ENCODE measurements around the gene MYLIP. TPM values are rescaled to one million over a fixed set of nuclear protein-coding genes. Genes with fewer than 3 reads are reported as not detected.
"Not testable (repeated sequence)": the region's sequence is repeated elsewhere in the genome, so short reads cannot be mapped to it uniquely, and the experiment has no call there.

Gene MYLIP
- total and polyA plus RNA-seq, 2 of the 13 experiments (the other 11 are each of a cell fraction or from before 2014, with no cell fraction given) = 3.4 to 10.8 TPM

GRCh38 chr6:16174416-16175078 is 45.7 kb downstream of the MYLIP start:
- no peak overlapping the region for H2AFZ ChIP-seq (ENCODE audit: low read length)
- BruUV-seq (replicated peaks) = no TSS peak
- H3K4me2 ChIP-seq (ENCODE audit: low read depth, low read length) = no peak overlapping the region
- H3K27me3 ChIP-seq (ENCODE audit: control insufficient read depth in 1 of 2, insufficient read depth in 2 of 2, low read length in 2 of 2) = peaks cover 0 to 3% of the 10 kb centered on the region in 2 experiments; a peak in 1 of 5 replicates
- ChIA-PET CTCF (ENCODE audit: low intra/inter-chr PET ratio, low total read pairs) (no interaction called here), POLR2A (no interaction called here)
- H3K79me2 ChIP-seq (ENCODE audit: insufficient read depth, low read length) = no peaks in the 10 kb centered on the region
- H3K27ac ChIP-seq (ENCODE audit: extremely low read length, insufficient read depth, low read length) = no peak overlapping the region
- H3K9ac ChIP-seq (ENCODE audit: insufficient read depth, low read depth, low read length) = no peak overlapping the region
- no peak for TF ChIP-seq ZNF670 (CRISPR knock-in tag; IDR thresholded peaks at IDR 0.05; ENCODE audit: borderline replicate concordance)
- TF ChIP-seq HNRNPK (IDR thresholded peaks at IDR 0.05; ENCODE audit: low read depth, low read length, poor library complexity, severe bottlenecking) = peak; percentile 21
- no peak for TF ChIP-seq ZNF639 (CRISPR knock-in tag; conservative IDR thresholded peaks at IDR 0.05)
- H3K9me3 ChIP-seq (ENCODE audit: low read length) = no peaks in the 10 kb centered on the region
- in situ Hi-C loops (cut with HindIII; ENCODE audit: extremely low pct_ligation_motif_present, low pct_unique_long_range_greater_than_20kb) (no loop called here), intact Hi-C loops (cut with micrococcal nuclease; ENCODE audit: unreplicated experiment) (no loop called here)
- 23% methylated on average over 8 of the region's 8 CpGs for whole genome bisulfite sequencing (ENCODE audit: low lambda C conversion rate)
- FAIRE-seq = no peak
- H3K4me3 ChIP-seq (replicated peaks in 1 of 3; ENCODE audit: insufficient read depth in 1 of 3, low read depth in 2 of 3, low read length in 3 of 3) = no peak overlapping the region
- no peaks in the 10 kb centered on the region for H3K36me3 ChIP-seq (replicated peaks in 1 of 2; ENCODE audit: control insufficient read depth in 1 of 2, insufficient read depth in 2 of 2, low read length in 2 of 2)
- ATAC-seq = no peak; the same call in 2 of the 3 replicates
- H3K4me1 ChIP-seq (ENCODE audit: insufficient read depth, low read length) = peaks cover 6% of the 10 kb centered on the region; the same call in 1 of the 2 replicates
- H4K20me1 ChIP-seq (ENCODE audit: insufficient read depth, low read length) = no peaks in the 10 kb centered on the region
- no peak for DNase-seq (ENCODE audit: low spot score)

- H3K27me3 ChIP-seq (ENCODE audit: control insufficient read depth in 1 of 2, insufficient read depth in 2 of 2, low read length in 2 of 2); H3K9ac ChIP-seq (ENCODE audit: insufficient read depth, low read depth, low read length); BruUV-seq (replicated peaks); intact Hi-C loops (cut with micrococcal nuclease; ENCODE audit: unreplicated experiment); H3K27ac ChIP-seq (ENCODE audit: extremely low read length, insufficient read depth, low read length); H3K36me3 ChIP-seq (replicated peaks in 1 of 2; ENCODE audit: control insufficient read depth in 1 of 2, insufficient read depth in 2 of 2, low read length in 2 of 2); H3K4me2 ChIP-seq (ENCODE audit: low read depth, low read length); in situ Hi-C loops (cut with HindIII; ENCODE audit: extremely low pct_ligation_motif_present, low pct_unique_long_range_greater_than_20kb); POLR2A ChIA-PET; H3K9me3 ChIP-seq (ENCODE audit: low read length); H4K20me1 ChIP-seq (ENCODE audit: insufficient read depth, low read length); H3K4me1 ChIP-seq (ENCODE audit: insufficient read depth, low read length); FAIRE-seq; DNase-seq (ENCODE audit: low spot score); H2AFZ ChIP-seq (ENCODE audit: low read length); CTCF ChIA-PET (ENCODE audit: low intra/inter-chr PET ratio, low total read pairs); ATAC-seq; H3K4me3 ChIP-seq (replicated peaks in 1 of 3; ENCODE audit: insufficient read depth in 1 of 3, low read depth in 2 of 3, low read length in 3 of 3); H3K79me2 ChIP-seq (ENCODE audit: insufficient read depth, low read length): not testable (repeated sequence)
- WGBS (ENCODE audit: low lambda C conversion rate) = 39% methylated on average over 1 of the region's 1 CpG
These were observed 47.7 kb downstream of the MYLIP start for GRCh38 chr6:16176600-16176999.
